Psoas muscle (tissue), 8 donors: Measurements from ENCODE around the gene KIF3C. TPM values are rescaled to one million over a fixed set of nuclear protein-coding genes. Genes with fewer than 3 reads are reported as not detected.

Experiments
- ATAC-seq, 4 donors: fragments of 200-7000 bp; cut with Tn5 transposase; one replicate each; pipeline ENCODE4 v1.9.1; 2020; ENCODE audit warnings: moderate library complexity in 3 of 4, mild to moderate bottlenecking in 2 of 4
- DNase-seq, 2 donors: peaks; one replicate each; pipeline ENCODE4 v3.0.0-alpha.2; 2020
- H3K27ac ChIP-seq: fragments of 200-600 bp; one replicate; pipeline ENCODE4 v1.8.0; 2022
- H3K27me3 ChIP-seq, 3 donors: fragments of 200-600 bp in 1 of 3; one replicate each; pipeline versions ENCODE4 v1.6.1 to v1.8.0; 2013 to 2022; ENCODE audit warnings: low read length in 2 of 3, mild to moderate bottlenecking in 2 of 3, moderate library complexity in 1 of 3; ENCODE audit not compliant: insufficient read depth in 3 of 3
- H3K36me3 ChIP-seq, 2 donors: fragments of 200-600 bp in 1 of 2; one replicate each; pipeline versions ENCODE4 v1.6.1 to v1.8.0; 2013 to 2022; ENCODE audit warnings: low read depth in 1 of 2, mild to moderate bottlenecking in 1 of 2, moderate library complexity in 1 of 2; ENCODE audit not compliant: insufficient read depth in 1 of 2
- H3K4me1 ChIP-seq: fragments of 200-600 bp; one replicate; pipeline ENCODE4 v1.8.0; 2022
- H3K4me3 ChIP-seq: fragments of 200-600 bp; one replicate; pipeline ENCODE4 v1.8.0; 2022; ENCODE audit warnings: mild to moderate bottlenecking
- H3K9me3 ChIP-seq: fragments of 200-600 bp; one replicate; pipeline ENCODE4 v1.8.0; 2022
- WGBS, 3 donors: extraction: QIAGEN DNeasy Blood & Tissue Kit; methylation state at CpG; one replicate each; pipeline versions ENCODE4 v1.1.6 to v1.1.7; 2013; 5-methylcytosine and 5-hydroxymethylcytosine counted together
- intact Hi-C, 2 donors: fragments of 100-400 bp; cut with DNase I; formaldehyde crosslinking; loops; one replicate each; pipeline versions ENCODE4 v1.11.0 to v1.14.2; 2022
- polyA plus RNA-seq, 3 donors: library from polyadenylated mRNA; stranded (reverse); fragments of 200-250 nt; gene quantifications; one replicate each; pipeline ENCODE4 v1.2.3, GENCODE V29; 2013
- total RNA-seq, 4 donors: library from RNA; stranded (reverse); fragmentation: NEBNext Ultra II Directional in 2 of 4; extraction: Animal tissue kit (Norgen Biotek cat#: 25700) in 2 of 4; gene quantifications; one replicate each; pipeline versions ENCODE4 v1.2.1 to v1.2.4, GENCODE V29; 2021 to 2023
- TF ChIP-seq, protein P1 (sequence below): fragments of 200-600 bp; IDR thresholded peaks from one replicate; pipeline ENCODE4 v1.8.0; 2022; ENCODE audit warnings: antibody characterized with exemption
- donor health status: healthy with polysubstance abuse.
- donor health status: DM: no; HTN: no; CAD: no; lungs with moderate emphysema.
- donor health status: Bipolar disorder and iron deficiency.
- donor health status: healthy.
- donor health status: DM: yes; HTN: yes; CAD: no.
- donor health status: DM: no; HTN: no; CAD: no.
- donor health status: DM: no; HTN: no; CAD: no.
- donor health status: DM: yes; HTN: yes; CAD: no.

The KIF3C gene
- total and polyA plus RNA-seq, 7 donors, result 0.82 to 3.3 (median 1.7) TPM

DNA sequence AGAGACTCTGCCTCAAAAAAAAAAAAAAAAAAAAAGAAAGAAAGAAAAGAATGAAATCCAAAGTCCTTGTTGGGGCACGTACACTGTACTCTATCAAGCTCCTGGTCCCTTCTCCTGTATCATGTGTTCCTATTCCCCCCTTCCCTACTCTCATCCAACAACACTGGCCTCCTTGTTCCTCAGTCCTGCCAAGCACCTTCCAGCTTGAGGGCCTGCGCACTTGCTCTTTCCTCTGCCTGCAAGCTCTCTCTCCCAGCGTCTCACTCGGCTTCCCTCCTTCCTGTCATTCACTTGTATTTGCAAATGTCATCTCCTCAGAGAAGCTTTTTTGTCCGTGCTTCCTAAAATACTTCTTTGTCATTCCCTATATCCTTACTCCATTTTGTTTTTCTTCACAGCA, 10.8 kb upstream of the KIF3C start:
- 66 to 85% (median 81%) methylated on average over 5 of the region's 5 CpGs for WGBS, 3 donors
- H3K27ac ChIP-seq, result peak overlapping the region; percentile 77
- peaks cover 10% of the 10 kb centered on the region for H3K4me1 ChIP-seq
- no peak for ATAC-seq
- TF ChIP-seq, protein P1, sequence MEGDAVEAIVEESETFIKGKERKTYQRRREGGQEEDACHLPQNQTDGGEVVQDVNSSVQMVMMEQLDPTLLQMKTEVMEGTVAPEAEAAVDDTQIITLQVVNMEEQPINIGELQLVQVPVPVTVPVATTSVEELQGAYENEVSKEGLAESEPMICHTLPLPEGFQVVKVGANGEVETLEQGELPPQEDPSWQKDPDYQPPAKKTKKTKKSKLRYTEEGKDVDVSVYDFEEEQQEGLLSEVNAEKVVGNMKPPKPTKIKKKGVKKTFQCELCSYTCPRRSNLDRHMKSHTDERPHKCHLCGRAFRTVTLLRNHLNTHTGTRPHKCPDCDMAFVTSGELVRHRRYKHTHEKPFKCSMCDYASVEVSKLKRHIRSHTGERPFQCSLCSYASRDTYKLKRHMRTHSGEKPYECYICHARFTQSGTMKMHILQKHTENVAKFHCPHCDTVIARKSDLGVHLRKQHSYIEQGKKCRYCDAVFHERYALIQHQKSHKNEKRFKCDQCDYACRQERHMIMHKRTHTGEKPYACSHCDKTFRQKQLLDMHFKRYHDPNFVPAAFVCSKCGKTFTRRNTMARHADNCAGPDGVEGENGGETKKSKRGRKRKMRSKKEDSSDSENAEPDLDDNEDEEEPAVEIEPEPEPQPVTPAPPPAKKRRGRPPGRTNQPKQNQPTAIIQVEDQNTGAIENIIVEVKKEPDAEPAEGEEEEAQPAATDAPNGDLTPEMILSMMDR, result no peak
- no peak overlapping the region for H3K4me3 ChIP-seq
- no peaks in the 10 kb centered on the region for H3K36me3 ChIP-seq
- DNase-seq, result no peak
- no peaks in the 10 kb centered on the region for H3K27me3 ChIP-seq
- intact Hi-C loops, result loop anchor here (2.0 to 10.0 kb wide), 3 partner anchors 39 to 152 kb away; partner anchors contain the start of gene RAB10 (in 1 of the 2)
- no peaks in the 10 kb centered on the region for H3K9me3 ChIP-seq

DNA sequence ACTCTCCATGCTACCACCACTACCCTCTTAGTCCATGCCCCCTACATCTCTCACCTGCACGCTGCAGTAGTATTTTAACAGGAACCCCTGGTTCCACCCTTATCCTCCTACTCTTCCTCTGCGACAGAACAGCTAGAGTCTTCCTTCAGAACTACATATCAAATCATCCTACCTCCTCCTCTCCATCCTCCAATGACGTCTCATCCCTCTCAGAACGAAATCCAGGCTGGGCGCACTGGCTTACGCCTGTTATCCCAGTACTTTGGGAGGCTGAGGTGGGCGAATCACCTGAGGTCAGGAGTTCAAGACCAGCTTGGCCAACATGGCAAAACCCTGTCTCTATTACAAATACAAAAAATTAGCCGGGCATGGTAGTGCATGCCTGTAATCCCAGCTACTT, 10.3 kb upstream of the KIF3C start:
- Histone ChIP-seq H3K36me3 (no peaks in the 10 kb centered on the region), H3K4me3 (no peak overlapping the region), H3K27ac (peak overlapping the region; percentile 77), H3K9me3 (no peaks in the 10 kb centered on the region), H3K4me1 (peaks cover 10% of the 10 kb centered on the region), H3K27me3 (no peaks in the 10 kb centered on the region)
- TF ChIP-seq, protein P1, result no peak
- no peak for DNase-seq
- WGBS, 3 donors, result 89 to 93% (median 90%) methylated on average over 8 of the region's 8 CpGs
- intact Hi-C loops, result loop anchor here (2.0 to 10.0 kb wide), 3 partner anchors 40 to 152 kb away; partner anchors contain the start of gene RAB10 (in 1 of the 2)
- no peak for ATAC-seq

DNA sequence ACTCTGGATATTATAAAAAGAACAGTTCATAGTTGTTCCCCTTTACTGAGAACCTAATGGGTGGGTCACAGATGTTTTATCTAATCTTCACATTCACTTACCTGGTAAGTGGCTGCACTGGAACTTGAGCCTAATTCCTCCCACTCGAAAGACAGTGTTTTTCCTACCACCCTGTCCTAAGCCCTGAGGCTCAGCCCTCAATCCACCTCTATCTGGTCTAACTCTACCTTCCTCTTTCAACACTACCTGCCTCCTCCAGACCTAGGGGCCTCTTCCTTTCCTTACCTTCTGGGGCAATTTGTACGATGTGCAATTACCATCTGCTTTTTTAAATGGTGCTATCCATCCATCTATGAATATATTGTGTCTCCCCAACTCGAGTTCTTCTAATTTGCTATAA, 9.7 kb upstream of the KIF3C start:
- Histone ChIP-seq H3K4me3 (peak overlapping the region; percentile 52), H3K9me3 (no peaks in the 10 kb centered on the region), H3K27ac (peak overlapping the region; percentile 77), H3K36me3 (no peaks in the 10 kb centered on the region), H3K4me1 (peaks cover 10% of the 10 kb centered on the region), H3K27me3 (no peaks in the 10 kb centered on the region)
- TF ChIP-seq, protein P1, result no peak
- intact Hi-C loops, result loop anchor here (1.0 to 10.0 kb wide), 6 partner anchors 40 to 153 kb away; partner anchors contain the start of gene RAB10 (in 1 of the 2)
- ATAC-seq (peak; percentile 15 to 49 (median 38)), DNase-seq (no peak)
- WGBS, 3 donors, result 63 to 74% (median 65%) methylated on average over 3 of the region's 3 CpGs

DNA sequence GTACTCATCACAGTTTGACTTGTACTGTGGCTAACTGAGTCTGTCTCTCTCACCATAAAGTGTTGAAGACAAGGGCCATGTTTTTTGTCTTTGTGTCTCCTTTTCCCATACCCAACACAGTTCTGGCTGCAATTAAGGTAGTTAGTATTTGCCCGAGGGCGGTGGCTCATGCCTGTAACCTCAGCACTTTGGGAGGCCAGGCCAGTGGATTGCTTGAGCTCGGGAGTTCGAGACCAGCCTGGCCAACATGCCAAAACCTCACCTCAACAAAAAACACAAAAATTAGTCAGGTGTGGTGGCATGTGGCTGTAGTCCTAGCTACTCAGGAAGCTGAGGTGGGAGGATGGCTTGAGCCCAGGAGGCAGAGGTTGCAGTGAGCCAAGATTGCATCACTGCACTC, 6.9 kb upstream of the KIF3C start:
- Histone ChIP-seq H3K9me3 (no peaks in the 10 kb centered on the region), H3K4me3 (no peak overlapping the region), H3K27ac (no peak overlapping the region), H3K4me1 (peaks cover 10% of the 10 kb centered on the region), H3K27me3 (no peaks in the 10 kb centered on the region), H3K36me3 (no peaks in the 10 kb centered on the region)
- 90 to 95% (median 93%) methylated on average over 4 of the region's 4 CpGs for WGBS, 3 donors
- intact Hi-C loops, result no loop called here
- DNase-seq (no peak), ATAC-seq (no peak)
- TF ChIP-seq, protein P1, result no peak

DNA sequence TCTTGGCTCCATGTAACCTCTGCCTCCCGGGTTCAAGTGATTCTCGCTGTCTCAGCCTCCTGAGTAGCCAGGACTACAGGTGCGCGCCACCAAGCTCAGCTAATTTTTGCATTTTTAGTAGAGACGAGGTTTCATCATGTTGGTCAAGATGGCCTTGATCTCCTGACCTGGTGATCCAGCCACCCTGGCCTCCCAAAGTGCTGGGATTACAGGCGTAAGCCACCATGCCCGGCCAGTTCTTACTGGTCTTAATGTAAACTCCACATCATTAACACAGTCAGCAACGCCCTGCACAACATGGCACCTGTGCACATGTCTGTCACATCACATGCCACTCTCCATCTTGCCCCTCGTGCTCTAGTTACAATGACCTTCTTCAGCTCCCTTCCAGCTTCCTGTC, 5.8 kb upstream of the KIF3C start:
- no peaks in the 10 kb centered on the region for H3K9me3 ChIP-seq
- no peak overlapping the region for H3K27ac ChIP-seq
- TF ChIP-seq, protein P1, result no peak
- no peaks in the 10 kb centered on the region for H3K27me3 ChIP-seq
- intact Hi-C loops, result no loop called here
- H3K4me1 ChIP-seq, result peaks cover 10% of the 10 kb centered on the region
- ATAC-seq (no peak), DNase-seq (no peak)
- no peak overlapping the region for H3K4me3 ChIP-seq
- no peaks in the 10 kb centered on the region for H3K36me3 ChIP-seq
- WGBS, 3 donors, result 86 to 89% (median 88%) methylated on average over 9 of the region's 9 CpGs
